GM18519 (cell line): ENCODE data around the gene NINJ1.

Experiments used
- ATAC-seq: cut with Tn5 transposase; IDR thresholded peaks from one replicate; pipeline ENCODE4 v1.9.1; 2021; ENCODE audit warnings: mild to moderate bottlenecking, moderate library complexity; ENCODE audit not compliant: unreplicated experiment, low FRiP score

The NINJ1 gene

DNA sequence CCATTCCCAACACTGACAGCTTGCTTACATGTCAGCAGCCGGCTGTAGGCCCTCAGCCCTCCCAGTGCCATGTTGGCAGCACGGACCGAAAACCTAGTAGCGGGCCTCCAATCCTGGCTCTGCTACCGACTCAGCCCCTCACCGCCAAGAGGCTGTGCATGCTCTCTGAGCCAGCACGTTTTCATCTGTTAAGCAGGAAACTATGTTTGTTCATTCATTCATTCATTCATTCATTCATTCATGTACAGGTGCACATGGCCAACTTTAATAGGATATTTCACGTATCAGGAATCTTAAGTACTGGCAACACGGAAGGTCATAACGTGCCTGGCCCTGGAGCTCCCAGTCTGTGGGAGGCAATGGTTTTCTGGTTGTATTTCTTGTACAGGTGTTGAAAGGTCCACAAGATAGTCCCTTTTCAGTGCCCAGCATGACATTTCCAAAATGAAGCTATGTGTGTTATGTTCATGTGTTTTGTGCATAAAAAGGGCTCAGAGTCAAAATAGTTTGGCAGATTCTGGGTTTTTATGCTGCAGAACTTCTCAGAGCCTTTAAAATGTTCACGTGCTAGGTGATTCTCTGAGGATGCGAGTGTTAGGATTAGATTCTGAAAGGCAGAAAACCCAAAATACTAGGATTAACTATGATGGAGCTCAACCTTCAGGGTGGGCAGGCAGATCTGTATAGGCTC, 57.8 kb downstream of the NINJ1 start:
- no peak for ATAC-seq

DNA sequence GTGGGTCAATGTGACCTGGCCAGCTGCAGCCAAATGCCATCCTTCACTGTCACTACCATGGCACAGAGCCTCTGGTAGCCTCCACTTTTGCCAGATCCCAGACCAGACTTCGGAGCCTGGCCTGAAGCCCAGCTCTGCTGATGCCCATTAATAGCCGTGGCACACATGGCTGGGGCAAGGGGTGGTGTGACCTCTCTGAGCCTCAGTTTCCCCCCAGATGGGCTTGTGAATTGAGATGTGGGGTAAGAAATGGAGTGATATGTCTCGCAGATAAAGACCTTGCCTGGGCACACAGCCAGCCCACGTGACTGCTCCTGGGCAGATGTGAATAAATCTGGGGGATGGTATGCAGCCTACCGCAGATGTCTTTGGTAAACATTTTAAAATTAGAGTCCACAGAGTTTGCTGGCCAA, 61.7 kb downstream of the NINJ1 start:
- no peak for ATAC-seq
